Stimulated activated CD4-positive, alpha-beta T cell treated with anti-CD3 and anti-CD28 coated beads, Interleukin-1b, Interleukin-23, amount 100 ng/mL, for 4 hours (primary cell): ENCODE results near the gene SNIP1.
"Not testable (repeated sequence)": the region's sequence is repeated elsewhere in the genome, so short reads cannot be mapped to it uniquely, and the experiment has no call there.

Source experiments
- DNase-seq, 2 donors: peaks; one replicate each; pipeline ENCODE4 v3.0.0-alpha.2; 2020; ENCODE audit warnings: low read depth in 2 of 2

The SNIP1 gene

GRCh38 chr1:37559957-37560379, 5.9 kb upstream of the SNIP1 start:
- DNase-seq: not testable (repeated sequence)

GRCh38 chr1:37559080-37559479, 5.0 kb upstream of the SNIP1 start:
- no peak for DNase-seq

GRCh38 chr1:37558411-37558810, 4.3 kb upstream of the SNIP1 start:
- DNase-seq: no peak

GRCh38 chr1:37557402-37557801, 3.3 kb upstream of the SNIP1 start:
- no peak for DNase-seq

- peak in 1 of 2 donors; percentile 6 for DNase-seq
Measured at GRCh38 chr1:37556712-37557196, 2.7 kb upstream of the SNIP1 start, which contains the start of gene DNALI1. Gene DNALI1, plus strand, starts transcription at chr1:37556940. Its CDS starts 55 bp downstream, at chr1:37556995.

GRCh38 chr1:37553598-37553926, 531 bp downstream of the SNIP1 start:
- no peak for DNase-seq

- no peak for DNase-seq
Measured at GRCh38 chr1:37549341-37549740, 4.8 kb downstream of the SNIP1 start.

GRCh38 chr1:37545019-37545418, 9.1 kb downstream of the SNIP1 start:
- DNase-seq: no peak

GRCh38 chr1:37544530-37544929, 9.6 kb downstream of the SNIP1 start:
- DNase-seq: no peak

- no peak for DNase-seq
Measured at GRCh38 chr1:37540036-37540785, 13.9 kb downstream of the SNIP1 start.

GRCh38 chr1:37539154-37539553, 14.9 kb downstream of the SNIP1 start:
- DNase-seq: not testable (repeated sequence)

- DNase-seq: no peak
Measured at GRCh38 chr1:37537378-37537777, 16.7 kb downstream of the SNIP1 start.

GRCh38 chr1:37533317-37534093, 20.6 kb downstream of the SNIP1 start:
- DNase-seq: no peak

- DNase-seq: not testable (repeated sequence)
Measured at GRCh38 chr1:37532418-37533156, 21.5 kb downstream of the SNIP1 start.

GRCh38 chr1:37529888-37530287, 24.2 kb downstream of the SNIP1 start:
- not testable (repeated sequence) for DNase-seq

- DNase-seq: no peak
Measured at GRCh38 chr1:37519613-37520012, 34.5 kb downstream of the SNIP1 start.

GRCh38 chr1:37518929-37519328, 35.2 kb downstream of the SNIP1 start:
- DNase-seq: not testable (repeated sequence)

- DNase-seq: not testable (repeated sequence)
Measured at GRCh38 chr1:37518241-37518640, 35.9 kb downstream of the SNIP1 start.

GRCh38 chr1:37517569-37517968, 36.5 kb downstream of the SNIP1 start:
- DNase-seq: no peak

GRCh38 chr1:37515185-37516034, 38.7 kb downstream of the SNIP1 start:
- DNase-seq: no peak
